ENCODE results near the gene ANO2. TPM values are rescaled to one million over a fixed set of nuclear protein-coding genes. Genes with fewer than 3 reads are reported as not detected.

ANO2 gene
- total RNA-seq, 2 experiments from 2014 or later = not detected

DNA sequence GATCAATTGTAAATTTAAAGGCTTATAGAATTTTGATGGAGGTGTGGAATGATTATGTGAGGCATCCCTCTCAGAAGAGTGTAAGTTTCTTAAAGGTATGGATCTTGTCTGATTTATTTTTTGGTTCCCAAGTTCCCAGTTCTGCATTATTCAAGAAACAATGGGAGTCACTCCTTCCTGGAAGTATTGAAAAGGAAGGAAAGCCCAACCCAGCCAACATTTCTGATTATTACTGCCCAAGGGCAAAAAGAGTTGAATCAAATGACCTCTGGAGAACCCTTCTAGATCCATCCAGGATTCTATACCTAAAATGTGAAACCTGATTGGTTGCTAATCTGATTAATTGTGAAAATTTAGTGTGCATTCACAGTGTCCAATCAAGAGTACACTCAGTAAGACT, 166.2 kb downstream of the ANO2 start:
- Mint-ChIP-seq H3K27ac (no peak overlapping the region), H3K36me3 (no peaks in the 10 kb centered on the region), H3K4me1 (no peaks in the 10 kb centered on the region), H3K9me3 (no peaks in the 10 kb centered on the region), H3K27me3 (peaks cover 4% of the 10 kb centered on the region), H3K4me3 (no peak overlapping the region)
- DNase-seq = no peak

- Mint-ChIP-seq H3K27ac (no peak overlapping the region), H3K27me3 (peaks cover 4% of the 10 kb centered on the region), H3K36me3 (no peaks in the 10 kb centered on the region), H3K4me1 (no peaks in the 10 kb centered on the region), H3K9me3 (no peaks in the 10 kb centered on the region), H3K4me3 (no peak overlapping the region)
- DNase-seq = no peak
Measured at GRCh38 chr12:5777451-5777850, 167.6 kb downstream of the ANO2 start.

DNA sequence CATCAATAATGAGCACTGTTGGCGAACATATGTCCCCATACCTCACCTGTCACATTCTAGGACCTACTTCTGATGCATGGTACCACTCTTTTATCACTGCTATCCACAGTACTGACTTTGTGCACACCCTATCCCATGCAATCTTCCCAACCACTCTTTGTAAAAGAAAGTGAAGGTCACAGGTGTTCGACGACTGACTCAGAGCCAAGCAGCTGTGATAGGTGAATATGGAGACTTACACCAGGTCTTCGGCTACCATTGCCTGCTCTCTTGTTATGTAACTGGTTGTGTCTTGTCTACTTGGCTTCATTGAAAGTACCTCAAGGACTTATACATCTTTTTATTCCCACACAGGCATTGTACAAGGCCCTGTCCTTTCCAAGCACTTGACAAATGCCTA, 169.0 kb downstream of the ANO2 start:
- H3K9me3 Mint-ChIP-seq = no peaks in the 10 kb centered on the region
- H3K27ac Mint-ChIP-seq = no peak overlapping the region
- H3K27me3 Mint-ChIP-seq = peaks cover 4% of the 10 kb centered on the region
- H3K36me3 Mint-ChIP-seq = no peaks in the 10 kb centered on the region
- DNase-seq = no peak
- H3K4me3 Mint-ChIP-seq = no peak overlapping the region
- H3K4me1 Mint-ChIP-seq = no peaks in the 10 kb centered on the region

GRCh38 chr12:5773550-5773949, 171.5 kb downstream of the ANO2 start:
- DNase-seq = no peak
- no peaks in the 10 kb centered on the region for H3K9me3 Mint-ChIP-seq
- H3K27ac Mint-ChIP-seq = no peak overlapping the region
- no peaks in the 10 kb centered on the region for H3K4me1 Mint-ChIP-seq
- H3K36me3 Mint-ChIP-seq = no peaks in the 10 kb centered on the region
- peaks cover 4% of the 10 kb centered on the region for H3K27me3 Mint-ChIP-seq
- no peak overlapping the region for H3K4me3 Mint-ChIP-seq

GRCh38 chr12:5771756-5772155, 173.3 kb downstream of the ANO2 start:
- no peaks in the 10 kb centered on the region for H3K36me3 Mint-ChIP-seq
- no peaks in the 10 kb centered on the region for H3K9me3 Mint-ChIP-seq
- no peak for DNase-seq
- H3K4me1 Mint-ChIP-seq = no peaks in the 10 kb centered on the region
- H3K27me3 Mint-ChIP-seq = no peaks in the 10 kb centered on the region
- no peak overlapping the region for H3K4me3 Mint-ChIP-seq
- H3K27ac Mint-ChIP-seq = no peak overlapping the region

DNA sequence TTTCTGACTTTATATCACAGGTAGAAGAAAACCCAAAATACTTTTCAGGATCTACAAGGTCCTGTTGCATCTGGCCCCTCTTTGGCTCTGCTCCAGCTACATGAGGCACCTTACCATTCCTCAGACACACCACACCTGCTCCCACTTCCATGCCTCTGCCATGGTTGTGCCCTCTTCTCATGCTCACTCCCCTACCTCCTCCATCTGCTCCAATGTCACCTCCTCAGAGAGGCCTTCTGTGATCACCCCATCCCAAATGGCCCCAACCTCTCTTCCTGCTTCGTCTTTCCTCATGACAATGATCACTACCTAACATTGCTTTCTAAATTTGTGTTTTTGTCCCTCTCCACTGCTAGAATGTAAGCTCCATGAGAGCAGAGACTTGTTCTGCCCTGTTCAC, 174.3 kb downstream of the ANO2 start:
- no peak for DNase-seq
- Mint-ChIP-seq H3K4me1 (no peaks in the 10 kb centered on the region), H3K27ac (no peak overlapping the region), H3K36me3 (no peaks in the 10 kb centered on the region), H3K4me3 (no peak overlapping the region), H3K27me3 (no peaks in the 10 kb centered on the region), H3K9me3 (no peaks in the 10 kb centered on the region)

- DNase-seq = no peak
- Mint-ChIP-seq H3K9me3 (no peaks in the 10 kb centered on the region), H3K4me3 (no peak overlapping the region), H3K27me3 (peaks cover 4% of the 10 kb centered on the region), H3K36me3 (no peaks in the 10 kb centered on the region), H3K27ac (no peak overlapping the region), H3K4me1 (no peaks in the 10 kb centered on the region)
Measured at GRCh38 chr12:5768581-5769196, 176.4 kb downstream of the ANO2 start.

GRCh38 chr12:5768171-5768570, 176.9 kb downstream of the ANO2 start:
- Mint-ChIP-seq H3K4me3 (no peak overlapping the region), H3K36me3 (no peaks in the 10 kb centered on the region), H3K9me3 (no peaks in the 10 kb centered on the region), H3K27me3 (peaks cover 8% of the 10 kb centered on the region), H3K4me1 (no peaks in the 10 kb centered on the region), H3K27ac (no peak overlapping the region)
- no peak for DNase-seq

GRCh38 chr12:5758347-5758746, 186.7 kb downstream of the ANO2 start:
- Mint-ChIP-seq H3K9me3 (peaks cover 8% of the 10 kb centered on the region), H3K4me1 (no peaks in the 10 kb centered on the region), H3K27me3 (peaks cover 34% of the 10 kb centered on the region), H3K4me3 (no peak overlapping the region), H3K27ac (no peak overlapping the region), H3K36me3 (no peaks in the 10 kb centered on the region)
- no peak for DNase-seq

- peaks cover 33% of the 10 kb centered on the region for H3K27me3 Mint-ChIP-seq
- H3K4me1 Mint-ChIP-seq = no peaks in the 10 kb centered on the region
- peaks cover 8% of the 10 kb centered on the region for H3K9me3 Mint-ChIP-seq
- DNase-seq = no peak
- no peak overlapping the region for H3K27ac Mint-ChIP-seq
- no peak overlapping the region for H3K4me3 Mint-ChIP-seq
- no peaks in the 10 kb centered on the region for H3K36me3 Mint-ChIP-seq
Measured at GRCh38 chr12:5756338-5756842, 188.7 kb downstream of the ANO2 start.

GRCh38 chr12:5748027-5748426, 197.0 kb downstream of the ANO2 start:
- Mint-ChIP-seq H3K9me3 (no peaks in the 10 kb centered on the region), H3K36me3 (no peaks in the 10 kb centered on the region), H3K27me3 (no peaks in the 10 kb centered on the region), H3K4me3 (no peak overlapping the region), H3K4me1 (peaks cover 28% of the 10 kb centered on the region), H3K27ac (no peak overlapping the region)
- no peak for DNase-seq

DNA sequence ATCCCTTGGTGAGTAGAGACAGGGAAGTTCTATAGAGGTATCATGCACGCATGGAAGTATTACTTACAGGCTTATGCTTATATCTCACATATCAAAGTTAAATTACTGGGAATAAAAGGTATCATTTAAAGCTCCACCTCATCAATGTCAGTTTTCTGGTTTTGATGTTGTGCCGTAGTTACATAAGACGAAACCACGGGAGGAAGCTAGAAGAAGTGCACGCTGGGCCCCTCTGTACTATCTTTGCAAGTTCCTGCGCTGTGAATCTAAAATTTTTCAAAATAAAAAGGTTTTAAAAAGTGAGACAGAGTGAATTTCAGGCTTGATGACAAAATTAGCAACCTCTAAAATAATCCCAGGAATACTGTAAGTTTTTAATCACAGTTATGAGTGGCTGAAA, 198.1 kb downstream of the ANO2 start:
- no peak overlapping the region for H3K4me3 Mint-ChIP-seq
- no peak for DNase-seq

GRCh38 chr12:5746036-5746908, 198.8 kb downstream of the ANO2 start:
- H3K4me1 Mint-ChIP-seq = peaks cover 28% of the 10 kb centered on the region
- no peak overlapping the region for H3K27ac Mint-ChIP-seq
- H3K4me3 Mint-ChIP-seq = no peak overlapping the region
- no peaks in the 10 kb centered on the region for H3K36me3 Mint-ChIP-seq
- no peak for DNase-seq
- H3K9me3 Mint-ChIP-seq = no peaks in the 10 kb centered on the region
- no peaks in the 10 kb centered on the region for H3K27me3 Mint-ChIP-seq

More for the DNA sequence above, 198.1 kb downstream of the ANO2 start:
- peaks cover 28% of the 10 kb centered on the region for H3K4me1 Mint-ChIP-seq
- no peaks in the 10 kb centered on the region for H3K27me3 Mint-ChIP-seq
- H3K27ac Mint-ChIP-seq = no peak overlapping the region
- H3K36me3 Mint-ChIP-seq = no peaks in the 10 kb centered on the region
- H3K9me3 Mint-ChIP-seq = no peaks in the 10 kb centered on the region

DNA sequence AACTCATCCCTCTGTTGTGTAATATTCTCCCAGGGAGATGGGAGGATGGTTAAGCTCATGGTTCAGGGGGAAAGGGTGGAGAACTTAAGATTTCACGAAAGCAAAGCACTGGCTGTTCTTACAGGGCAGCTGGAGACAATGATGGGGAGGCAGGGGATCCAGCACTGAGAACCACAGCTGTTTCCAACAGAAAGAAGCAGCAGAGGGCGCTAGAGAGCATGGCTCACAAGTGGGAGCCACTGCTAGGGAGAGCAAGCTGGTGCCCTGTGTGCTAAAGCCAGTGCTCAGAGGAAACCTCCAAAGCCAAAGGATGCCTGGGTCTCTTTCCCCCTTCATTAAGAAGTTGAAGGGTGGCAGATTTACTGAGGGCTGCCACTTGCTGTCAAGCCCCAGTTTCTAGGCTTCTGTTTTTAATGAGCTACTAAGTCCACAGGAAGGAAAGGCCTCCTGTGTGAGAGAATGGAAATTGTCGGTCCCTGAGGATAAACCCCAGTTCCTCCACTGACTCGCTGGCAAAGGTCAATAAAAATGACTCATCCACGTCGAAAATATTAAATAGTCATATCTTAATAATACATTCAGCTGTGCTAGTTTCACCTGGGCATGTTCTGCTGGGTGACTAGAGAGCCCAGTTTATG, 199.7 kb downstream of the ANO2 start:
- H3K4me1 Mint-ChIP-seq = peaks cover 28% of the 10 kb centered on the region
- H3K36me3 Mint-ChIP-seq = no peaks in the 10 kb centered on the region
- H3K27ac Mint-ChIP-seq = no peak overlapping the region
- H3K27me3 Mint-ChIP-seq = no peaks in the 10 kb centered on the region
- H3K9me3 Mint-ChIP-seq = no peaks in the 10 kb centered on the region
- H3K4me3 Mint-ChIP-seq = no peak overlapping the region
- peak; percentile 61 for DNase-seq

DNA sequence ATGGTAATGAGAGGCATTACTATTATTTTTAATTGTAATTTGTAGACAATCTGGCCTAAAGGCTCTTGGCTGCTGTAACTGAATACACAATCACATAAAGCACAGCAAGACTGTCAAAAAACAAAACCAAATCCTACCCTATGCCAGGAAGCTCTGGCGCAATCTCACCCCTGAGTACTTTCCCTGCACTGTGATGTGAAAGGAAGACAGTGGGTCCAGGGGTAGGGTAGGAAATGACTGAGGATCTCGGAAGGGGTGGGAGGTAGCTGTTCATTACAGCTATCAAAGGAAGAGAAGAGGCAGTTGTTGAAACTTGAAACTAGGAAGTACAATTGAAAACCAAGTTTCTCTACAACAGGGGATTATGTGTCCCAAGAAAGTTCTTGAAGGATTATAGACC, 202.8 kb downstream of the ANO2 start:
- Mint-ChIP-seq H3K4me3 (no peak overlapping the region), H3K27ac (no peak overlapping the region), H3K27me3 (no peaks in the 10 kb centered on the region), H3K36me3 (no peaks in the 10 kb centered on the region), H3K9me3 (no peaks in the 10 kb centered on the region), H3K4me1 (peaks cover 15% of the 10 kb centered on the region)
- no peak for DNase-seq

Data from activated naive CD8-positive, alpha-beta T cell treated with anti-CD3 and anti-CD28 coated beads for 36 hours (primary cell).